ENCODE data around the gene CELF4.
"Not testable (repeated sequence)": the region's sequence is repeated elsewhere in the genome, so short reads cannot be mapped to it uniquely, and the experiment has no call there.

The CELF4 gene

GRCh38 chr18:37390687-37391086 lies 174.9 kb downstream of the CELF4 start:
- DNase-seq (ENCODE audit: low read depth) = no peak

GRCh38 chr18:37389684-37390368 lies 175.8 kb downstream of the CELF4 start:
- no peak for DNase-seq (ENCODE audit: low read depth)

- no peak for DNase-seq (ENCODE audit: low read depth)
Measured at GRCh38 chr18:37389041-37389440, 176.6 kb downstream of the CELF4 start.

GRCh38 chr18:37388413-37388812 lies 177.2 kb downstream of the CELF4 start:
- no peak for DNase-seq (ENCODE audit: low read depth)

- DNase-seq (ENCODE audit: low read depth) = peak; percentile 54
Measured at GRCh38 chr18:37385846-37386778, 179.5 kb downstream of the CELF4 start.

- no peak for DNase-seq (ENCODE audit: low read depth)
Measured at GRCh38 chr18:37383846-37384595, 181.6 kb downstream of the CELF4 start.

GRCh38 chr18:37383036-37383785 lies 182.4 kb downstream of the CELF4 start:
- peak; percentile 1 for DNase-seq (ENCODE audit: low read depth)

- no peak for DNase-seq (ENCODE audit: low read depth)
Measured at GRCh38 chr18:37381554-37381953, 184.0 kb downstream of the CELF4 start.

- DNase-seq (ENCODE audit: low read depth) = no peak
Measured at GRCh38 chr18:37380546-37381110, 185.0 kb downstream of the CELF4 start.

GRCh38 chr18:37378336-37379010 lies 187.1 kb downstream of the CELF4 start:
- DNase-seq (ENCODE audit: low read depth) = no peak

GRCh38 chr18:37375181-37375580 lies 190.4 kb downstream of the CELF4 start:
- no peak for DNase-seq (ENCODE audit: low read depth)

- DNase-seq (ENCODE audit: low read depth) = no peak
Measured at GRCh38 chr18:37368110-37368954, 197.3 kb downstream of the CELF4 start.

GRCh38 chr18:37364237-37364636 lies 201.4 kb downstream of the CELF4 start:
- no peak for DNase-seq (ENCODE audit: low read depth)

GRCh38 chr18:37362158-37362890 lies 203.3 kb downstream of the CELF4 start:
- DNase-seq (ENCODE audit: low read depth) = no peak

GRCh38 chr18:37361335-37362157 lies 204.1 kb downstream of the CELF4 start:
- no peak for DNase-seq (ENCODE audit: low read depth)

- not testable (repeated sequence) for DNase-seq (ENCODE audit: low read depth)
Measured at GRCh38 chr18:37358061-37358460, 207.5 kb downstream of the CELF4 start.

- DNase-seq (ENCODE audit: low read depth) = no peak
Measured at GRCh38 chr18:37355772-37356171, 209.8 kb downstream of the CELF4 start.

- no peak for DNase-seq (ENCODE audit: low read depth)
Measured at GRCh38 chr18:37351110-37351509, 214.5 kb downstream of the CELF4 start.
